Measurements from ENCODE around the gene FRMD6.
"Not testable (repeated sequence)": the region's sequence is repeated elsewhere in the genome, so short reads cannot be mapped to it uniquely, and the experiment has no call there.

FRMD6 gene

GRCh38 chr14:51751611-51752345 lies 100.1 kb downstream of the FRMD6 start:
- FAIRE-seq; DNase-seq (ENCODE audit: extremely low spot score, insufficient read length, low read depth): not testable (repeated sequence)

- not testable (repeated sequence) for DNase-seq (ENCODE audit: extremely low spot score, insufficient read length, low read depth); FAIRE-seq
These were observed 106.0 kb downstream of the FRMD6 start for GRCh38 chr14:51757756-51758155.

DNA sequence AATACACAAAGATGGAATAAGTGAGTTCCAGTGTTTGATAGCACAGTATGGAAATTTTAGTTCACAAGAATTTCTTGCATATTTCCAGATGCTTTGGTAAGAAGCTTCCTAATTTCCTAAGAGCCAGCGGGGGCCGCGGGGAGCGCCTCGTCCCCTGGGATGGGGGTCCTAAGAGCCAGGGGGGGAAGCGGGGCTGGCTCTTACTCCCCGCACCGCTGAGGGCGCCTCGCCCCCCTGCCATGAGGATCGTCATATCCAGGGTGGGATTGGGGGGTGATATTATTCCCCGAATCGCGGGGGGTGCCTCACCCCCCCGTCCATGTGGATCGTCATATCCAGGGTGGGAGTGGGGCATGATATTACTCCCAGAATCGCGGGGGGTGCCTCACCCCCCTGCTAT lies 108.2 kb downstream of the FRMD6 start:
- DNase-seq (ENCODE audit: extremely low spot score, insufficient read length, low read depth) (no peak), FAIRE-seq (no peak)

DNA sequence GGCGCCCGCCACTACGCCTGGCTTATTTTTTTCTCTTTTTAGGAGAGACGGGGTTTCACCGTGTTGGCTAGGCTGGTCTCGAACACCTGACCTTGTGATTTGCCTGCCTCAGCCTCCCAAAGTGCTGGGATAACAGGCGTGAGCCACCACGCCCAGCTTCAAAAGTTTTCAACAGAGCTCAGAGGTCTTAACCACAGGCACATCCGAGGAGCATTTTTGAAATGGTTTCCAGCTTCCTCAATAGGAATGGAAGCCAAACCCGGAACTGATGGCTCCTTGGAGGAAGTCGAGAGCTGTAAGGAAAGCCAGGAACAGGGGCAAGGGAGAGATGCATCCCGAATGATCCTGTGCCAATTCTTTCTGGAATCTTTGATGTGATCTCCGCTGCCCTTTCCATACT lies 114.0 kb downstream of the FRMD6 start:
- FAIRE-seq; DNase-seq (ENCODE audit: extremely low spot score, insufficient read length, low read depth): not testable (repeated sequence)

DNA sequence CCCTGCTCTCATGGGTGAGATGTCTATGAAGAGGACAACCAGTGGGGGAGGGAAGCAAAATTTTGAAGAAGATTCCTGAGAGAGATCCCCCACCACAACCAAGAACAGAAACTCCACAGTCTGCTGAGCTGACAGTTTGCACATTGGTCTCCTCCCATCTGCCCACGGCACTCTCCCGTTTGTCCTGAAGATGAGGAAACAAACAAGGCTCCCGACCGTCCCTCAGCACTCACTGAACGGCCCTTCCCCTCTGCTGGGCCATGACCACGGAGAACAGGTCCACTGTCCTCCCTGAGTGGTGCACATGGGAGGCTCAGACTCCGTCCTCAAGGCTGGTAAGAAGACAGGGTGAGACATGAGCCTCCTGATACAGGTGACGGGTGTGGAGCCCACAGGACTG lies 114.9 kb downstream of the FRMD6 start:
- FAIRE-seq; DNase-seq (ENCODE audit: extremely low spot score, insufficient read length, low read depth): not testable (repeated sequence)

DNA sequence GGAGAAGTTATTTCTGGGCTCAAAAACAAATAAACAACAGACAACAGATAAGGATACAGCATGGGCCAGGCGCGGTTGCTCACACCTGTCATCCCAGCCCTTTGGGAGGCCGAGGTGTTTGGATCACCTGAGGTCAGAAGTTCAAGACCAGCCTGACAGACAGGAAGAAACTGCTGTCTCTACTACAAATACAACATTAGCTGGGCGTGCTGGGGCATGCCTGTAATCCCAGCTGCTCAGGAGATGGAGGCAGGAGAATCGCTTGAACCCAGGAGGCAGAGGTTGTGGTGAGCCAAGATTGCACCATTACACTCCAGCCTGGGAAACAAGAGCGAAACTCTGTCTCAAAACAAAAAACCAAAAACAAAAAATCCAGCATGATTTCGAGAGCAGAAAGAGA lies 117.6 kb downstream of the FRMD6 start:
- not testable (repeated sequence) for FAIRE-seq; DNase-seq (ENCODE audit: extremely low spot score, insufficient read length, low read depth)

DNA sequence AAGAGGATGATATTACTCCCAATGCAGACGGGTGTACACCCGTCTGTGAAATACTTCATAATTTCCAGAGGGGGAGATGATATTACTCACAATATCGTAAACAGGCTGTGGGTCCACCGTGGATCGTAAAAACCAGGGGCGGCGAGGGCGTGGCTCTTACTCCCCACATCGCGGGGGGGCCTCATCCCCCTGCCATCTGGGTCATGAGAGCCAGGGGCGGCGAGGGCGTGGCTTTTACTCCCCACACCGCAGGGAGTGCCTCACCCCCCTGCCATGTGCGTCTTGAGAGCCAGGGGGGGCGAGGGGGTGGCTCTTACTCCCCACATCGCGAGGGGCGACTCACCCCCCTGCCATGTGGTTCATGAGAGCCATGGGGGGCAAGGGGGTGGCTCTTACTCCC lies 122.5 kb downstream of the FRMD6 start:
- FAIRE-seq (no peak), DNase-seq (ENCODE audit: extremely low spot score, insufficient read length, low read depth) (no peak)

DNA sequence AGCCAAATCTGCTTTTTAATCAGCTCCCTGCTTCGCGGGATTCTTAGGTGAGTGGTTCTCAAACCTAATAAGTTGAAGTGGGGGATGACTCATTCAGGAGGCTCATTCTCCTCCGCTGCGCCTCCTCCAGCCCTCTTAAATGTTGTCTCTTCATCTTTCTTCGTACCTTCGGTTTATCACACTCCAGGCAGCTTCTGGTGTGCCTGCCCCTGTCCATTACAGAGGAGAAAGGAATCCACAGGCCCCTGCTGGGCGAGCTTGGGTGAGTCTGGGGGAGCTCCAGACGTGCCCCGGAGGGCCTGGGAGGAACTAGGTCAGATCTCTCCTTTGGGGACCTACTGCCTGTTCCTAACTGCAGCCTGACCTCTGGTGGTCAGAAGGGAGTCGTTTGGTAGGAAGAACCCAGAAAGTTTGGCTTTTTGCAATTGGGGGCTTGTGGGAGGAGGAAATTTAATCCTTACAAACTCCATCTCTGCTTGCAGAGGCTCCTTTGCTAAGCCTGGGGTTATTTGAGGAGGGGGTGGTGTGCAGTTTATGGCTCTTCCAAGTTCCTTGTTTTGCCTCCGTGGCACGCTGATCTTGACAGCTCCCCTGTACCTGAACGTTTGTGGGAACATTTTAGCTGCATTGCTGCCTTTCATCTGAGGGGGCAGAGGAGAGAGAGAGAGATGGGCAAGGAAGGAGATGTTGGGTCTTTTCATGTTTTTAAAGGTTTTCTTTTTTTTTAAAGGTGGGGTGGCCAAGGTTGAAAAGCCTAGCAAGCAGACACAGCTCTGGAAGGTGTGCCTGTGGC lies 124.6 kb downstream of the FRMD6 start:
- FAIRE-seq: peak; percentile 64
- DNase-seq (ENCODE audit: extremely low spot score, insufficient read length, low read depth): peak; percentile 29

GRCh38 chr14:51780006-51780692 lies 128.4 kb downstream of the FRMD6 start:
- DNase-seq (ENCODE audit: extremely low spot score, insufficient read length, low read depth) (peak; percentile 49), FAIRE-seq (peak; percentile 82)
